HCT116 (cell line): ENCODE results near the gene SHROOM3. TPM values are rescaled to one million over a fixed set of nuclear protein-coding genes. Genes with fewer than 3 reads are reported as not detected.

Experiments
- ATAC-seq: fragments of 200-7000 bp; cut with Tn5 transposase; 2 replicates; pipeline ENCODE4 v1.9.1; 2020; ENCODE audit warnings: mild to moderate bottlenecking, moderate library complexity
- BruUV-seq: library from RNA; stranded (reverse); fragments of 400-500 nt; replicated peaks from 2 replicates; lab custom pipeline; 2021; lab: Mats Ljungman, UMichigan
- CTCF ChIA-PET: fragments of 300-600 bp; sonication (Branson Sonifier 250); formaldehyde crosslinking; loops from one replicate; lab custom pipeline; 2021; ENCODE audit warnings: antibody characterized with exemption; lab: Charles Lee
- POLR2A ChIA-PET: fragments of 300-600, 350-600 bp; sonication (Branson Sonifier 250); formaldehyde crosslinking; loops from one replicate; lab custom pipeline; 2021; ENCODE audit warnings: antibody characterized with exemption; lab: Charles Lee
- RAD21 ChIA-PET, 2 experiments: fragments of 300-600 bp; sonication (Branson Sonifier 250); formaldehyde crosslinking; loops; one replicate each; lab custom pipeline; 2023; ENCODE audit warnings: low total read pairs in 2 of 2; ENCODE audit not compliant: uncharacterized antibody in 2 of 2, unreplicated experiment in 2 of 2, low non-redundant PET in 1 of 2; lab: Charles Lee
- DNase-seq: peaks from one replicate; pipeline ENCODE4 v3.0.0-alpha.2; 2010; ENCODE audit warnings: low read depth, low spot score
- H2AFZ ChIP-seq: fragments of 200-600 bp; shearing (Covaris generic), sonication (generic); 2 replicates; pipeline ENCODE4 v1.6.1; 2017; ENCODE audit warnings: low read depth, mixed run types, mixed read lengths, antibody characterized with exemption, low read length; ENCODE audit not compliant: poor library complexity, severe bottlenecking
- H3K27ac ChIP-seq: 2 replicates; pipeline ENCODE4 v1.5.1; 2012; ENCODE audit warnings: low read depth, low read length
- H3K27me3 ChIP-seq: fragments of 200-600 bp; sonication (generic); 2 replicates; pipeline ENCODE4 v1.6.1; 2016; ENCODE audit warnings: mixed run types, low read length, mixed read lengths; ENCODE audit not compliant: insufficient read depth
- H3K36me3 ChIP-seq, 2 experiments: fragments of 200-500 bp in 1 of 2; fragments of 200-600 bp in 1 of 2; sonication (Bioruptor generic) in 1 of 2; sonication (generic) in 1 of 2; 2 replicates each; pipeline versions ENCODE4 v1.5.1 to v1.6.1; 2014 to 2016; ENCODE audit warnings: low read length in 2 of 2, inconsistent platforms in 1 of 2, mixed read lengths in 1 of 2, mixed run types in 1 of 2; ENCODE audit not compliant: insufficient read depth in 2 of 2, control insufficient read depth in 1 of 2
- H3K4me1 ChIP-seq, 2 experiments: fragments of 200-600 bp in 1 of 2; sonication (generic) in 1 of 2; 2 replicates each; pipeline versions ENCODE4 v1.5.1 to v1.6.1; 2012 to 2017; ENCODE audit warnings: low read length in 2 of 2, inconsistent platforms in 1 of 2, mild to moderate bottlenecking in 1 of 2, mixed read lengths in 1 of 2, mixed run types in 1 of 2, moderate library complexity in 1 of 2; ENCODE audit not compliant: insufficient read depth in 2 of 2, control insufficient read depth in 1 of 2
- H3K4me2 ChIP-seq: fragments of 200-600 bp; sonication (generic); 2 replicates; pipeline ENCODE4 v1.6.1; 2017; ENCODE audit warnings: mixed run types, low read length, mixed read lengths
- H3K4me3 ChIP-seq, 2 experiments: fragments of 200-600 bp in 1 of 2; sonication (generic) in 1 of 2; replicated peaks in 1 of 2; 2 replicates each; pipeline ENCODE4 v1.5.1; 2011 to 2016; ENCODE audit warnings: low read length in 2 of 2, control low read depth in 1 of 2, low read depth in 1 of 2, mild to moderate bottlenecking in 1 of 2, mixed read lengths in 1 of 2, mixed run types in 1 of 2
- H3K79me2 ChIP-seq: fragments of 200-600 bp; sonication (generic); 2 replicates; pipeline ENCODE4 v1.6.1; 2017; ENCODE audit warnings: mild to moderate bottlenecking, mixed run types, low read length, moderate library complexity, mixed read lengths; ENCODE audit not compliant: insufficient read depth
- H3K9ac ChIP-seq: fragments of 200-600 bp; sonication (generic); 2 replicates; pipeline ENCODE4 v1.6.1; 2016; ENCODE audit warnings: low read length, mixed read lengths
- H3K9me2 ChIP-seq: fragments of 200-600 bp; sonication (generic), shearing (Covaris generic); 2 replicates; pipeline ENCODE4 v1.6.1; 2017; ENCODE audit warnings: mixed run types, mild to moderate bottlenecking, moderate library complexity; ENCODE audit not compliant: insufficient read depth
- H3K9me3 ChIP-seq, 2 experiments: fragments of 200-500 bp in 1 of 2; fragments of 200-600 bp in 1 of 2; sonication (Bioruptor generic) in 1 of 2; sonication (generic) in 1 of 2; 2 replicates each; pipeline ENCODE4 v1.6.1; 2014 to 2017; ENCODE audit warnings: low read length in 2 of 2, mixed read lengths in 2 of 2, inconsistent platforms in 1 of 2, low read depth in 1 of 2, mild to moderate bottlenecking in 1 of 2, mixed run types in 1 of 2, moderate library complexity in 1 of 2; ENCODE audit not compliant: control insufficient read depth in 1 of 2, insufficient read depth in 1 of 2
- H4K20me1 ChIP-seq: fragments of 200-600 bp; sonication (generic), shearing (Covaris generic); 2 replicates; pipeline ENCODE4 v1.6.1; 2017; ENCODE audit warnings: mixed run types, mild to moderate bottlenecking, moderate library complexity; ENCODE audit not compliant: insufficient read depth
- ELF1 ChIP-seq: IDR thresholded peaks from 2 replicates; pipeline ENCODE4 v1.6.1; 2012; ENCODE audit warnings: low read depth, borderline replicate concordance
- EZH2 ChIP-seq: fragments of 200-600 bp; sonication (generic); IDR thresholded peaks from 2 replicates; pipeline ENCODE4 v1.6.1; 2017; ENCODE audit warnings: antibody characterized with exemption, mixed run types
- FOSL1 ChIP-seq: IDR thresholded peaks from 2 replicates; pipeline ENCODE4 v1.6.1; 2012; ENCODE audit warnings: low read depth
- POLR2A ChIP-seq: IDR thresholded peaks from 2 replicates; pipeline ENCODE4 v1.7.0; 2011; ENCODE audit warnings: borderline replicate concordance; ENCODE audit not compliant: insufficient read depth, insufficient read length; ENCODE audit errors: extremely low read depth
- SIN3A ChIP-seq: IDR thresholded peaks from 2 replicates; pipeline ENCODE4 v1.6.1; 2012; ENCODE audit warnings: low read depth
- SRF ChIP-seq: IDR thresholded peaks from 2 replicates; pipeline ENCODE4 v1.6.1; 2012; ENCODE audit warnings: low read depth
- intact Hi-C: fragments of 100-400 bp; cut with micrococcal nuclease; formaldehyde crosslinking; loops from 2 replicates; pipeline ENCODE4 v1.10.0; 2022
- total RNA-seq: library from RNA; stranded (reverse); gene quantifications from one replicate; pipeline ENCODE4 v1.2.1, GENCODE V29; 2021; ENCODE audit not compliant: unreplicated experiment
- TF ChIP-seq, protein P1 (sequence below), 3 experiments: fragments of 200-600 bp in 1 of 3; sonication (generic) in 1 of 3; IDR thresholded peaks in 2 of 3; conservative IDR thresholded peaks in 1 of 3; 2 replicates each; pipeline ENCODE4 v1.5.1; 2012 to 2017; ENCODE audit warnings: low read depth in 2 of 3, low read length in 2 of 3, antibody characterized with exemption in 1 of 3, borderline replicate concordance in 1 of 3, control low read depth in 1 of 3, mild to moderate bottlenecking in 1 of 3, mixed read lengths in 1 of 3, mixed run types in 1 of 3, moderate library complexity in 1 of 3; ENCODE audit not compliant: insufficient read depth in 1 of 3

SHROOM3 gene
- total RNA-seq, 1 experiment from 2014 or later: 22.5 TPM

DNA sequence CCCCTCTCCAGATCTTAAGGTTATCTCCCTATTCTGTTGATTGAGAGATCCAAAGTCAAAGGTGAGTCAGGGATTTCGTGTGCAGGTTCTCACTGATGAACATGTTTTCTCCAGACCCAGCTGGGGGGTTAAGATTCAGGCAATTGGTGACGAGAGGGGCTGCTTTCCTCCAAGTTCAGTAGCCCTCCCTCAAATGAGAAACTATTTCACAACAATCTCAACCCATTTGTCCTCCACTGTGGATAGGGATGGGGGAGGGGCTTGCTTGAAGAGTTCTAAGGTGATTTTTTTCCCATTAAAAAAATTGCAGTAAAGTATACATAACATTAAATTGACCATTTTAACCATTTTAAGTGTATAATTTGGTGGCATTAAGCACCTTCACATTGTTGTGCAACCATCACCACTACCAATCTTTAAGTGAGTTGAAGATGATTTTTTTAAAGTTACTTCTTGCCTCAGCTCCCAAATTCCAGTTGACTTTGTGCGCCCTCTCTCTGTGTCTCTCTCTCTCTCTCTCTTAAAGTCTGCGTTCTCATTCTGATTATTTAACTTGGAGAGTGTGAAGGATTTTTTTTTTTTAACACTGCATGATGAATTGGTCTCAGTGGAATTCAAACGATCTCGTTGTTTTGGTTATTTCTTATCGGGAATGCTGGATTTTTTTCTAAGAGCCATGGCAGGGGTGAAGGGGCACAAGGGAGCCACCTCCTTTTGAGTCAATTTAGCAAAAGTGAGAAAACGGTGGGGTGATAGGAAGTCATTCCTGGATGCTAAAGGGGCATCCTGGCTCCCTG lies 175.9 kb downstream of the SHROOM3 start:
- no peaks in the 10 kb centered on the region for H3K79me2 ChIP-seq
- intact Hi-C loops: no loop called here
- no peak overlapping the region for H2AFZ ChIP-seq
- H3K4me2 ChIP-seq: no peak overlapping the region
- no peaks in the 10 kb centered on the region for H3K9me3 ChIP-seq
- H4K20me1 ChIP-seq: no peaks in the 10 kb centered on the region
- H3K4me1 ChIP-seq: no peaks in the 10 kb centered on the region
- POLR2A ChIA-PET: no interaction called here
- no peak overlapping the region for H3K27ac ChIP-seq
- TF ChIP-seq SRF (no peak), EZH2 (no peak), ELF1 (no peak), POLR2A (no peak), FOSL1 (no peak), SIN3A (no peak)
- TF ChIP-seq, protein P1, sequence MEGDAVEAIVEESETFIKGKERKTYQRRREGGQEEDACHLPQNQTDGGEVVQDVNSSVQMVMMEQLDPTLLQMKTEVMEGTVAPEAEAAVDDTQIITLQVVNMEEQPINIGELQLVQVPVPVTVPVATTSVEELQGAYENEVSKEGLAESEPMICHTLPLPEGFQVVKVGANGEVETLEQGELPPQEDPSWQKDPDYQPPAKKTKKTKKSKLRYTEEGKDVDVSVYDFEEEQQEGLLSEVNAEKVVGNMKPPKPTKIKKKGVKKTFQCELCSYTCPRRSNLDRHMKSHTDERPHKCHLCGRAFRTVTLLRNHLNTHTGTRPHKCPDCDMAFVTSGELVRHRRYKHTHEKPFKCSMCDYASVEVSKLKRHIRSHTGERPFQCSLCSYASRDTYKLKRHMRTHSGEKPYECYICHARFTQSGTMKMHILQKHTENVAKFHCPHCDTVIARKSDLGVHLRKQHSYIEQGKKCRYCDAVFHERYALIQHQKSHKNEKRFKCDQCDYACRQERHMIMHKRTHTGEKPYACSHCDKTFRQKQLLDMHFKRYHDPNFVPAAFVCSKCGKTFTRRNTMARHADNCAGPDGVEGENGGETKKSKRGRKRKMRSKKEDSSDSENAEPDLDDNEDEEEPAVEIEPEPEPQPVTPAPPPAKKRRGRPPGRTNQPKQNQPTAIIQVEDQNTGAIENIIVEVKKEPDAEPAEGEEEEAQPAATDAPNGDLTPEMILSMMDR (IDR thresholded peaks at IDR 0.05 in 2 of 3, conservative IDR thresholded peaks at IDR 0.05 in 1 of 3; ENCODE audit: borderline replicate concordance in 1 of 3, insufficient read depth in 1 of 3, low read depth in 2 of 3, low read length in 2 of 3): no peak
- ATAC-seq (no peak), DNase-seq (no peak)
- no peak overlapping the region for H3K4me3 ChIP-seq
- H3K9me2 ChIP-seq: no peaks in the 10 kb centered on the region
- no TSS peak for BruUV-seq
- CTCF ChIA-PET: no interaction called here
- H3K27me3 ChIP-seq: no peaks in the 10 kb centered on the region
- RAD21 ChIA-PET: no interaction called here
- H3K9ac ChIP-seq: no peak overlapping the region
- H3K36me3 ChIP-seq: no peaks in the 10 kb centered on the region
